Measurements from ENCODE around the gene IKZF4. TPM values are rescaled to one million over a fixed set of nuclear protein-coding genes. Genes with fewer than 3 reads are reported as not detected.

The IKZF4 gene
- total RNA-seq, 3 donors from 2014 or later: 2.9 to 4.6 (median 4.2) TPM

GRCh38 chr12:56014205-56014604 lies 6.6 kb upstream of the IKZF4 start:
- no peaks in the 10 kb centered on the region for H3K4me1 ChIP-seq
- intact Hi-C loops (cut with DNase I; ENCODE audit: low total_unique reads): no loop called here
- no peak overlapping the region for H3K4me3 ChIP-seq
- H3K36me3 ChIP-seq: no peaks in the 10 kb centered on the region
- no peak overlapping the region for H3K27ac ChIP-seq
- no peak for DNase-seq (ENCODE audit: low spot score in 2 of 2)
- TF ChIP-seq POLR2A (IDR thresholded peaks at IDR 0.05): no peak
- no peak for TF ChIP-seq POLR2AphosphoS5 (IDR thresholded peaks at IDR 0.05)
- TF ChIP-seq CTCF (IDR thresholded peaks at IDR 0.05): no peak
- H3K27me3 ChIP-seq: no peaks in the 10 kb centered on the region
- no peaks in the 10 kb centered on the region for H3K9me3 ChIP-seq

GRCh38 chr12:56017181-56017580 lies 3.7 kb upstream of the IKZF4 start:
- H3K4me3 ChIP-seq: no peak overlapping the region
- intact Hi-C loops (cut with DNase I; ENCODE audit: low total_unique reads): no loop called here
- H3K27me3 ChIP-seq: no peaks in the 10 kb centered on the region
- H3K27ac ChIP-seq: no peak overlapping the region
- H3K36me3 ChIP-seq: no peaks in the 10 kb centered on the region
- H3K4me1 ChIP-seq: no peaks in the 10 kb centered on the region
- no peak for TF ChIP-seq POLR2AphosphoS5 (IDR thresholded peaks at IDR 0.05)
- TF ChIP-seq POLR2A (IDR thresholded peaks at IDR 0.05): no peak
- no peak for TF ChIP-seq CTCF (IDR thresholded peaks at IDR 0.05)
- DNase-seq (ENCODE audit: low spot score in 2 of 2): no peak
- H3K9me3 ChIP-seq: no peaks in the 10 kb centered on the region

GRCh38 chr12:56018356-56018755 lies 2.5 kb upstream of the IKZF4 start:
- no peaks in the 10 kb centered on the region for H3K4me1 ChIP-seq
- no peak overlapping the region for H3K27ac ChIP-seq
- no peak for DNase-seq (ENCODE audit: low spot score in 2 of 2)
- no peaks in the 10 kb centered on the region for H3K36me3 ChIP-seq
- H3K9me3 ChIP-seq: no peaks in the 10 kb centered on the region
- TF ChIP-seq POLR2A (IDR thresholded peaks at IDR 0.05) (no peak), POLR2AphosphoS5 (IDR thresholded peaks at IDR 0.05) (no peak), CTCF (IDR thresholded peaks at IDR 0.05) (no peak)
- H3K4me3 ChIP-seq: no peak overlapping the region
- intact Hi-C loops (cut with DNase I; ENCODE audit: low total_unique reads): no loop called here
- no peaks in the 10 kb centered on the region for H3K27me3 ChIP-seq

GRCh38 chr12:56021889-56022497 lies 1.1 kb downstream of the IKZF4 start:
- peak overlapping the region in 2 of 3 donors; percentile 39 to 61 for H3K4me3 ChIP-seq
- H3K36me3 ChIP-seq: no peaks in the 10 kb centered on the region
- no peaks in the 10 kb centered on the region for H3K27me3 ChIP-seq
- TF ChIP-seq POLR2AphosphoS5 (IDR thresholded peaks at IDR 0.05) (no peak), CTCF (IDR thresholded peaks at IDR 0.05) (no peak)
- peak overlapping the region; percentile 64 to 90 for H3K27ac ChIP-seq
- H3K4me1 ChIP-seq: no peaks in the 10 kb centered on the region
- intact Hi-C loops (cut with DNase I; ENCODE audit: low total_unique reads): no loop called here
- no peak for DNase-seq (ENCODE audit: low spot score in 2 of 2)
- no peaks in the 10 kb centered on the region for H3K9me3 ChIP-seq

- intact Hi-C loops (cut with DNase I; ENCODE audit: low total_unique reads): no loop called here
- H3K4me1 ChIP-seq: no peaks in the 10 kb centered on the region
- no peaks in the 10 kb centered on the region for H3K27me3 ChIP-seq
- TF ChIP-seq POLR2A (IDR thresholded peaks at IDR 0.05) (no peak), CTCF (IDR thresholded peaks at IDR 0.05) (no peak), POLR2AphosphoS5 (IDR thresholded peaks at IDR 0.05) (no peak)
- no peak overlapping the region for H3K4me3 ChIP-seq
- no peak for DNase-seq (ENCODE audit: low spot score in 2 of 2)
- H3K27ac ChIP-seq: peak overlapping the region; percentile 61 to 64
- no peaks in the 10 kb centered on the region for H3K9me3 ChIP-seq
- H3K36me3 ChIP-seq: no peaks in the 10 kb centered on the region
Observed at GRCh38 chr12:56028511-56029165, 7.8 kb downstream of the IKZF4 start.
